HG02678 (cell line): Measurements from ENCODE around the gene CDAN1.

Source experiments
- ATAC-seq: cut with Tn5 transposase; IDR thresholded peaks from one replicate; pipeline ENCODE4 v1.9.1; 2021; ENCODE audit warnings: mild to moderate bottlenecking, moderate library complexity; ENCODE audit not compliant: unreplicated experiment

Gene CDAN1

DNA sequence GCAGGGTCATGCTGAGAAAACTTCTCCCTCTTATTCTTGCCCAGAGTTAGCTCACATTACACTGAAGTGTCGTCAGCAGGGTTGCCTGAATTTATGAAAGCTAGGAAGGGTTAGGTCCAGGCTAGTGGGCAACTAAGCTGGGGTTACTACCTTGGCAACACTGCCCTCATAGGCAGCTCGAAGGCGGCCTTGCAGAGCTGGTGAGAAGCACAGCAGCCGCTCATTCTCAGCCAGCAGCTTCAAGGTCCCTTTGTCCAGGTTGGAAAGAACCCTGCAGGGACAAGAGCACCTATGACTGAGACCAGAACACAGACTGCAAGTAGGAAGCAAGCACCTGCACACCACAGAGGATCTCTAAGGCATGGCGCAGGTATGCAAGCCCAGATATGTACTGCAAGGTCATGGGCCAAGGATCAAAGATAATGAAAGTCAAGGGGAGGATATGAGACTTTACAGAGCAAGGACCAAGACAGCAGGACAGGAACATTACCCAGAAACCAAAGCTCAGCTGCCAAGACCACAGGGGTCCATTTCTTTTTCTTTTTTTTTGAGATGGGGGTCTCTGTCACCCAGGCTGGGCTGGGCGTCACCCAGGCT lies 2.8 kb downstream of the CDAN1 start:
- ATAC-seq, result no peak

DNA sequence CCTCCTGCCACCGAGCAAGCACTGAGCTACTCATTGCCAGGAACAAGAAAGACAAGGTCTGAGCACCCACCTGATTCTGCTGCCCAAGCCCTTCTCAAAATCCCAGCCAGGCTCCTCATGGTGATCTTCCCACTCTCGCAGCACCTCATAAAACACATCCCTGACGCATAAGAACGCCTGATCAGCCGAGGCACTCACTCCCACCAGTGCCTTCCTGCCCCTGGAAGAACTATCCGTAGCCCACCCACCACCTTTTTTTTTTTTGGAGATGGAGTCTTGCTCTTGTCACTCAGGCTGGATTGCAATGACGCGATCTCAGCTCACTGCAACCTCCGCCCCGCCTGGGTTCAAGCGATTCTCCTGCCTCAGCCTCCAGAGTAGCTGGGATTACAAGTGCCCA lies 3.9 kb downstream of the CDAN1 start:
- no peak for ATAC-seq

DNA sequence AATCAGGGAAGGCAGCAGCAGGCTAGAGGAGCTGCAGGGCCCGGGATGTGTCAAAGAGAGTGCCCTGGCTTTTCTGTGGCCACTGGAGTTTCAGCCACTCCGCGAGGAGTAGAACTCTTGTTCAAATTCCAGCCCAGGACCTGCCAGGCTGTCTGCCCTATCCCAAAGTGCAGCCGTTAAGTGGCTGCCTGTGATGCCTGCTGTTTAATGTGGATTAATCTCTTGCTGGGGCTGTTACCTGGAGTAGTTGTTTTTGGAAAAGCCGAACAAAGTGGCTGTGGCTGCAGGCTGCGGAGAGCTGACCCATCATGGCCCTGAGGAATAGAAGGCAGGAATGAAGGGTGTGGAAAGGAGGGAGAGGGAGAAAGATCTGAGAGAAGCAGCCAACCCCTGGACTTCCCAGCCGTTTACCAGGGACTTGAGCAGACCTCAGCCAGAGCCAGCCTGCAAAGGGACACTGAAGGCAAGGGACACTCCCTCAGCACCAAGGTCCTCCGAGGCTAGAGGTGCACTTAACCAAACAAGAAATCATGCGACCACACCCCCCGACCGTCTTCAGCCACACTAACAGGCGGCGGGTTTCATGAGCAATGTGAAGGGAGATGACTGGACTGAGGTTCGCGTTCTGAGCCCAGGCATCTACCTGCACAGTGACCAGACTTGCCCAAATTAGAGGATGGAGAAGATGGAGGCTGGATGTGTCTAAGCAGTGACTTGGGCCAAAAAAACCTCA lies 4.7 kb downstream of the CDAN1 start:
- no peak for ATAC-seq

DNA sequence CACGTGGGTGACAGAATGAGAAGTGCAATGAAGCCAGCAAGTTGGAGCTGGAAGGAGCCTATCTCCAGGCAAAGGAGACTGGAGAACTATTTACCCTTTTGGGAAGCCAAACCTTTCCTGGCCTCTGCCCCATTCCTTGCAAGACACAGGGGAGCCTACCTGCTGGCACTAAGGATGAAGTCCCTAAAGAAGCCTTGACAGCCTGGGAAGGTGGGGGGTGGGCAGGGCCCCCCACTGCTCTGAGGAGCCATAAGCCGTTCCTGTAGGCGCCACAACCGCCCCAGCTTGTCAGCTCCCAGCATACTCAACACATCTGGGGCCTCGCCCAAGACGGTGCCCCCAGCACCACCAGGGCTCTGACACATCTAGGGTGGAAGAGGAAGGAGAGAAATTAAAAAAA lies 5.5 kb downstream of the CDAN1 start:
- ATAC-seq, result no peak

DNA sequence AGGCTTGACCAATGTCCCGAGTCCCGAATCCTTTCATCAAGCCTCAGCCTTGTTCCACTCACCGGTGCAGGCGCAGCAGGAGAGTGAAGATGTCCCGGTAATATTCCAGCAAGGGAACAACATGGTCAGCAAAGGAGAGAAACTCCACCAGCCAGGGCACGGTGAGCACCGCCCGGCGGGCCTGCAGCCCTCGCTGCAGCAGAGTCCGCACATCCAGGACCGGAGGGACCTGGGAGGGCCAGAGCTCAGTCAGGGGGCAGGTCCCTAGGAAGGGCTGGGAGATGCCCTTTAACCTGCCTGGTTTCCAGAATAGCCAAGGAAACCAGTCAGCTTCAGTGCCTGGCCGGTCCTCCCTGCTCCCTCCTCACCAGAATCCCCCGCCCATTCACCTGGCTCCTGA lies 6.4 kb downstream of the CDAN1 start:
- ATAC-seq, result no peak

DNA sequence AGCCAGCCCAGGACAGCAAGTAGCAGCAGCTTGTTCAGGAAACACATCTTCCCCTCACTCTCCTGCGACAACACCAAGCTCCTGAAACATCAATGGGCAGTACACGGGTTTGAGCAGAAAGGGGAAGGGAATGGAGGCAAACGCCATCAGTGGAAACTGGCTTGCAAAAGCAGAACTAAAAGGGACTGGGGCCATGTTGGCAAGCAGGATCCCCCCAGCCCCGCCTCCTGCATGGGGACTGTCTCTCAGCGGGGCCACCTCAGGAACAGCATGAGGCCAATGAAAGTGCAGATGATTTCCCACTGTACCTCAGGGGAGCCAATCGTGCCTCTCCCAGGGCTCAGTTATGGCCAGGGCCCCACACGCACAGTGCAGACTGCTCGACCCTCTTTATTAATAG lies 6.8 kb downstream of the CDAN1 start:
- no peak for ATAC-seq

DNA sequence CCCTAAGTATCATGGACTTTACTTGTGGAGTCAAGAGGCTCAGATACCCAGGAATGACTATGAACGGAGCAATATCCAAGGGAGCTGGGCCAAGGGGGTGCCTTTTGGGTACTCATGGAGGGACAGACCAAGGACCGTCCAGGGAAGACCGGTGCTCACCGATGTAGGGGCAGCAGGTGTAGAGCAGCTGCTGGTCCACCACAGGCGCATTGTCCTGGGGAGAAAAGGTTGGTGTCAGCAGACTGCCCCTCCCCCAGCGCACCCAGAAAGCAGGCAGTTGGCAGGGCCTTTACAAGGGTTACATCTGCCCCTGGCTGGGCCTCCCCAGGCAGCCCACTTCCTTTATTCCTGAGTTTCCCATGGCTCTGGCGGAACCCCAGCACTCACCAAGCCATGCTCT lies 7.5 kb downstream of the CDAN1 start:
- ATAC-seq, result no peak

DNA sequence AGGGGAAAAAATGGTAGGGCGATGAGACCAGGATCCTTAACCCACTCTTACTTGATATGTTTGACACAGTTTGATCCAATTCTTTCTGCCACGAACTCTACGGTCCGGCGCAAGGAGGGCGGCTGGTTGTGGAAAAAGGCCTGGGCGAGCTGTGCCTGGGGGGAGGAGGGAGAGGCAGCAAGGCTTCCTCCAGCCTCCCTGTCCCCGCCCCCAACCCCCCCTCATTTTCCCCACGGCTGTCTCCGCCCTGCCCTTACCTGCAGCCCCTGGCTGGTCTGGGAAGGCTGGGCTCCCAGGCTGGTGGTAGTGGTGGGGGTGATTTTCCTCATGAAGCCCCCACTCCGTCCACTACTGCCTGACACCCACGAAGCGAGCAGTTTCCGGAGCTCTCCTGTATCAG lies 8.0 kb downstream of the CDAN1 start:
- ATAC-seq, result no peak

DNA sequence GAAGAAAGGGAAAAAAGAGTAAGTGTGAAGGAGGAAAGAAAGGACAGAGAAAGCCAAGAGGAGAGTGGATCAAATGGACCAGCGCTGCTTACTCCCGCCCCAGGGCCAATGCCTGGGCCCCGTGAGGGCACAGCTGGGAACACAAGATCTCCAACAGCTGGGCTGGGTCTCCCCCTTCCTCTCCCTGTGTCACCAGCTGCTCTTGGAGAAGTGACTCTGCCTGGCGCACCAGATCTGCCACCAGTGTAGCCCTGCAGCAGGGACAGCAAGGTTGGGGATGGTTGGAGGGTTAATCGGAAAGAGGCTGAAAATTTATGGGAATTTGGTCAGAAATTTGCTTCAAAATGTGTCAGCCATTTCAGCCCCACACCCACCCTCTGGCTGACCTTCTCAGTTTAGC lies 8.4 kb downstream of the CDAN1 start:
- ATAC-seq, result no peak

DNA sequence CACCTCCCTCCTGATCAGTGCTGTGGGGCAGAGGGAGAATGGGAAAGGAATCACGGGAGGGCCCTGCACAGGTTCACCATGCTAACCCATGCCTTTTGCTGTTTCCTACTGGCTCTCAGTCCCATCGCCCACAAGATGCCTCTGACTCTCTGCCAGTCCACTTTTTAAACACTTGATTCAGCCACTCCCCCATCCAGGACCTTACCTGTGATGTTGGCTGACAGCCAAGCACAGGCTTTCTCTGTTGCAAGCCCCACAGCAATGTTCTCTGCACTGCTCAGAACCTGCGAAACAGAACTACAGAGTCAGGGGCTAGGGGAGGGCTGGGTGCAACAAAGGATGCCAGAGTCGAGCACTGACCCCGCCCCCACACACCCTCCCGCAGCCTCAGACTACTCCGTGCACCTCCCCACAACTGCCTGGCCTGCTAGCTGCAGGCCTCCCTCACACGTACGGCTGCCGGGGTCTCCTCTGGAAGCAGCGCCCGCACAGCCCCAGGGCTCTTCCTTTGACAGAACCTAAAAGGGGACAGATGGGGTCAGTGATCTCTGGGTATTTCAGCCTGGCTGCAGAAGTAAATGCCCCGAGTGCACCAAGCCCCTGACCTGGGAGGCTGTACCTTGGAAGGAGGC lies 9.1 kb downstream of the CDAN1 start:
- no peak for ATAC-seq

DNA sequence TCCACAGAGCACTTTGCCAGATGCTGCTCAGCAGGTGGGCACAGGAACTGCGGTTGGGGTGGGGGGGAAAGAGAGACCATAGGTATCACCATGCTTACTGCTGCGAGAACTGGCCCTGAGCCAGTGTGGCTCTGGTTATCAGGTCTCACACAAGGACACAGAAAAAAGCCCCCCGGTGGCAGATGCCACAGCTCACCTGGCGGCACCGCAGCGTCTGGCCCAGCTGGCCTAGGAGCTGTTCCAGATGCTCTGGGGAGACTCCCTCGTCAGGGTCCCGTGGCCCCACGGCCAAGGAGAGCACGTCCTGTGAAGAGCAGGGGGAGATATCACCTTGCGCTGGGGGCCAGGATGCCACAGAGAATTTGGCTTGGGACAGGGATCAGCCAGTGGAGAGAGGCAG lies 10.8 kb downstream of the CDAN1 start:
- ATAC-seq, result no peak

DNA sequence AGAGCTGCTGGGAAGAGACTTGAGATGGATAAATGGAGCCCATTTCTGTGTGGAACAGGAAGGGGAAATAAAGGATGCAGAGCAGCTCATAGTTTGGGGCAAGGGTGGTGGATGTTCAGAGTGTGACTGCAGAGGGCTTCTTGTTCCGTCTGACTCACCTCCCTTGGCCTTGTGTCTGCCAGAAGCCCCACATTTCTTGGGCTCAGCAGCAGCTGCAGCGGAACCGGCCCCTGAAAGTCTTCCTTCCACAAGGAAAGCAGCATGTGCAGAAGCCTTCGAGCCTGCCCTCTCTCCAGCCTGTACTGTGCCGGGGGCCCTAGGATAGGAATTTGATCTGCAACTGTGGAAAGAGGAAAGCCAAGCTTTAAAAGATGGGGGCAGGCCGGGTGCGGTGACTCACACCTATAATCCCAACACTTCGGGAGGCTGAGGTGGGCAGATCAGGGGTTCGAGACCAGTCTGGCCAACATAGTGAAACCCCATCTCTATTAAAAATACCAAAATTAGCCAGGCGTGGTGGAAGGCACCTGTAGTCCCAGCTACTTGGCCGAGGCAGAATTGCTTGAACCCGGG lies 11.5 kb downstream of the CDAN1 start:
- no peak for ATAC-seq

DNA sequence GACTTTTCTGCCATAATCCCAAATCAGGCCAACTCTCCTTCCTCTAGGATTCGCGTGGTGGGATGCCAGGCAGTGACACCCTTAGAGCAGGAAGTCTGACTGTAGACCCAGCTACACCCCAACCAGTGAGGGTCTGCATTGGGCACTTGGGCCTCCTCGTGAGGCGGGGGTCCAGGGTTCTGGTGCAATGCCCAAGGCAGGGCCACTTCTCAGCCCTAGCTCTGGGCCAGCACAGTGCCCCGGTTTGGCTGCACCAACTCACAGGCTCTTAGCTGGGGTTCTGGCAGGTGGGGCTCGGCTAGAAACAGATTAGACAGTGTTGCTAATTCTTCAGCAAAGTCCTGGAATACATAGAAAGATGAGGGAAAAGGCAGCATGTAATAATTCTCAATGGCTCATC lies 12.7 kb downstream of the CDAN1 start:
- no peak for ATAC-seq

DNA sequence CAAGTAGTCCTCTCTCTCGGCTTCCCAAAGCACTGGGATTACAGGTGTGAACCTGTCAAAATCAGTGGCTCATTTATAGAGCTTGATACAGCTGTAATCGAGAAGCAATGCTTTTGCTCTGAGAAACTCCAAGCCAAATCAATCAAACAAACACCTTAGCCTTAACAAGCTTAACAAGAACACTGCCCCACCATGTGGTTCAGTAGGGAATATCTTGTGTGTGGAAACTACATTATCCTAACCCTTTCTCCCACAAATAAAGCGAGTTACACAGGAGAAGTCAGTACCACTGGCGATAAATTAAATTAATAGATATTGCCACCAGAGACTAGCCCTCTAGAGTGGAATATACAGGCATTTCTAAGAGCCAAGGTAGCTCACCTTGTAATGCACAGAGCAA lies 13.9 kb downstream of the CDAN1 start:
- no peak for ATAC-seq

DNA sequence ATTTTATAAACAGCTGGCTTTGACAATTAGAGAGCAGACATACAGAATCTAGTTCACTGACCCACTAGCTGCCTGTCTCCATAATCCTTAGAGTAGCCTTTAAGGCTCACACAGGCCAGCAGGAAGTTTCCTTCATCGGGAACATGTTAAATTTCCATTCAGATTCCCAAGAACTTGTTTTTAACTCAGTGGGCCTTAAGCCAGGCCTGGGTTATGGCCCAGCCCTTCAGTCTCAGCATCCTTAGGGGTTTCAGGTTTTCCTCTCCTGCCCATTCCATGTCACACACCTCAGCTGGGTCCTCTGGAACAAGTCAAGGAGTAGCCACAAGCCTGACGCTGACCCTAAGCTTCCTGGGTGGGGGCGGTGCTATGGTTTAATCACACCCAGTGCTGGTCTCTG lies 15.0 kb downstream of the CDAN1 start:
- ATAC-seq, result no peak

DNA sequence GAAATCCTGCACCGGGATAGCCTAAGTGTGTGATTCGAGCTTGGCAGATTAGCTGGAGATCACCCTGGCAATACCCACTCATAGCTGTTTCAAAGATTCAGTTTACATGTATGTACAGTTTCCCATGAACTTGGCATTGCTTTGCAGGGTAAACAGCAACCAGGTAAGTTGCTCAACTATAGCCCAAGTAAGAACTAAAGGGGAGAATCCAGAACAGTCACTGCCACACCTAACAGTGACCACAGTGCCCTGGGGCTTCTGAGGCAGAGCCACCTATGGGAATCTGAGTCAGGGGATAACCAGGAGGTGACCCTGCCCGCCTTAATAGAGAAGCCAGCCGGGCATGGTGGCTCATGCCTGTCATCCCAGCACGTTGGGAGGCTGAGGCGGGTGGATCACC lies 15.9 kb downstream of the CDAN1 start:
- no peak for ATAC-seq

DNA sequence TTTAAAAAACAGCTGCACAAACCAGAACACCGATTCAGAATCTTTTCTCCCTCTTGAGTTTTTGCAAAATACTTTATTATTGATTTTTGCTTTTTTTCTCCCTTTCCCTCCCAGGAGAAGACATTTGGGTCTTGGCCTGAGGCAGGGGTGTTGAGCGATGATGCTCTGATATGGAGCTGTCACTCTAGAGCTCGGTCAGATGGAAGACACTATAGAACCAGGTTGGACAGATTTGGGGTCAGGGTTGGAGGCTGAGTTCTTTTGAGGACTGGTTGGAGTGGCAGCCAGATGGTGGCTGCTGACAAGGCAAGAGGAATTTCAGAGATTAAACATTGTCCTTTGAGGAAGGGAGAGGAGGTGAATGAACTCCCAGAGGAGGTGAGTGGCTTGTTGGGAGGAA lies 16.9 kb downstream of the CDAN1 start:
- no peak for ATAC-seq

DNA sequence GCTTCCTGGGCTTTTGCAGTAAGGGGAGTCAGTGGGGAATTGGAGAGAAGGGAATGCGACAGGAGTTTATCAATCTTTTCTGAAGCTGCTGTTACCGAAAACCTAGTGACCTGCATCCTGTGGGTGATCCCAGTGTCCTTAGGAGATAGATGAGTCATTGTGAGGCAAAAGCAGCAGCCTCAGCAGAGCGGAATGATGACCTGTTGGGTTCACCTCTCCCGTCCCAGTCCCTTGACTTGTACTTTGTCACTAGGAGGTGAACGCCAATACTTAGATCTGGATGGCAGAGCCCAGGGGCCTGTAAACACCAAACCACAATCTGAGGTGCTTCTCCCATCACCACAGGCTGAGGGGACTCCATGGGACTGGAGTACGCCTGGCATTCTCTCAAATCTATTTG lies 17.9 kb downstream of the CDAN1 start:
- no peak for ATAC-seq

DNA sequence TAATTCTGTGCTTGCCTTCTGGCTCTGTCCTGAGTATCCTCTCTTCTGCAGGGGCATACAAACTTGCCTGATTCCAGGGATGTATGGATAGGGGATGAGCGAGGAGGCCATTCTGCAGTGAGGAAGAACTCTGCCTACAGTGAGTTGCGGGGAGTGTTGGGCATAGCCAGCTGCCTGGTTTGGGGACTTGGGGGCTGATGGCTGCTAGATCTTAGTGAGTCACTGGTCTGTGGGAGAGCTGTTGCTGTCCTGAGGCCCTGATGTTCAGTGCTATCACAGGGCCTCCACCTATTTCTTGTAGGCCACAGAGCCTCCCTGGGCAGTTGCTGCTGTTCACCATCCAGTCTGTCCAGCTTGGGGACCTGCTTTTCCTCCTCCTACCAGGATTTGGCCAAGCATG lies 20.3 kb downstream of the CDAN1 start:
- no peak for ATAC-seq

DNA sequence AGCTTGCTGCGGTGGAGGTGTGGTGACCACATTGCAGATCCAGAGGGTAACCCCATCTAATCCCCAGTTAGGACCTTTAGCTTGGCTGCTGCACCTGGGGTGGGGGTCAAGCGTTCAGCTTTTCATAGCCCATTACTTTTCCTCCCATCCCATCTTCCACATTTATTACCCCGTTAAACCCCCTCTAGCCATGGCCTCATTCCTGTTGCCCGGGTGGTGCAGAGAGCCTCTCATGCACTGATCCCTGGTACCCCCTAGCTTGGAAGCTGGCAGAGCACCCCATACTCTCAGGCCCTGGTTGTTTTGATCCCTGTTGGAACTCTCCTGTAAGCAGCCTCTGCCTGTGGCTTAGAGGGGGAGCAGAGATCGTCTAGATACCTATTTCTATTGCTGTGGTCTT lies 20.8 kb downstream of the CDAN1 start:
- no peak for ATAC-seq

DNA sequence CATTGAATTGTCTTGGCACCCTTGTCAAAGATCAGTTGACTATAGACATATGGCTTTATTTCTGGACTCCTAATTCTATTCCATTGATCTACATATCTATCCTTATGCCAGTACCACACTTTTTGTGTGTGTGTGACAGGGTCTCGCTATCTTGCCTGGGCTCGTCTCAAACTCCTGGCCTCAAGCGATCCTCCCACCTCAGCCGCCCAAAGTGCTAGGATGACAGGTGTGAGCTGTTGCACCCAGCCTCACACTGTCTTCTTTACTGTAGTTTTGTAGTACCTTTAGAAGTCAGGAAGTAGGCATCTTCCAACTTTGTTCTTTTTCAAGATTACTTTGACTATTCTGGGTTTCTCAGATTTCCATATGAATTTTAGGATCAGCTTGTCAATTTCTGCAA lies 24.3 kb downstream of the CDAN1 start:
- no peak for ATAC-seq

DNA sequence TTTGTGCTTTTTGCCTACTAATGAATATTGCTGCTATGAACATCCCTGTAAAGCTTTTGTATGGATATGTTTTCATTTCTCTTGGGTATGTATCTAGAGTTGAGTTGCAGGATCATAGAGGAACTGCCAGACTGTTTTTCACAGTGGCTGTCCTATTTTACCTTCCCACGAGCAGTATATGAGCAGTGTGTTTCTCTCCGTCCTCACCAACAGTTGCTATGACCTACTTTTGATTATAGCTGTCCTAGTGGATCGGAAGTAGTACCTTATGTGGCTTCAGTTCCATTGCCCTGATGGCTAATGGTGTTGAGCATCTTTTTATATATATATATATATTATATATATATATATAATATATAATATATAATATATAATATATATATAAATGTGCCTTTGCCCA lies 25.2 kb downstream of the CDAN1 start:
- no peak for ATAC-seq
